Astrocyte (in vitro differentiated cells and primary cell): ENCODE results near the gene PPM1F. TPM values are rescaled to one million over a fixed set of nuclear protein-coding genes. Genes with fewer than 3 reads are reported as not detected.

Experiments
- DNase-seq: peaks from one replicate; pipeline ENCODE4 v3.0.0-alpha.2; 2010; ENCODE audit warnings: low read depth
- FAIRE-seq: peaks from 2 replicates; lab custom pipeline; 2011; peaks lifted over from hg19 to GRCh38; lab: Jason Lieb, UNC
- H2AFZ ChIP-seq: 2 replicates; pipeline ENCODE4 v1.6.0; 2012; ENCODE audit warnings: low read depth, low read length, inconsistent platforms
- H3K27ac ChIP-seq: 2 replicates; pipeline ENCODE4 v1.5.1; 2011; ENCODE audit warnings: low read depth, low read length, inconsistent platforms
- H3K27me3 ChIP-seq: 2 replicates; pipeline ENCODE4 v1.6.0; 2011; ENCODE audit warnings: low read length, inconsistent platforms; ENCODE audit not compliant: insufficient read depth
- H3K36me3 ChIP-seq: 2 replicates; pipeline ENCODE4 v1.5.1; 2011; ENCODE audit warnings: low read length, inconsistent platforms; ENCODE audit not compliant: insufficient read depth
- H3K4me1 ChIP-seq: 2 replicates; pipeline ENCODE4 v1.5.1; 2011; ENCODE audit warnings: low read length, inconsistent platforms; ENCODE audit not compliant: insufficient read depth
- H3K4me2 ChIP-seq: 2 replicates; pipeline ENCODE4 v1.6.0; 2012; ENCODE audit warnings: low read length, inconsistent platforms
- H3K4me3 ChIP-seq: 2 replicates; pipeline ENCODE4 v1.5.1; 2011; ENCODE audit warnings: low read depth, mild to moderate bottlenecking, low read length, inconsistent platforms; ENCODE audit not compliant: insufficient read depth
- H3K79me2 ChIP-seq: 2 replicates; pipeline ENCODE4 v1.6.0; 2012; ENCODE audit warnings: mild to moderate bottlenecking, low read length, inconsistent platforms; ENCODE audit not compliant: insufficient read depth
- H3K9ac ChIP-seq: 2 replicates; pipeline ENCODE4 v1.6.0; 2012; ENCODE audit warnings: mild to moderate bottlenecking, low read length, inconsistent platforms
- H3K9me3 ChIP-seq: 2 replicates; pipeline ENCODE4 v1.5.1; 2012; ENCODE audit warnings: low read depth, mild to moderate bottlenecking, low read length, inconsistent platforms; ENCODE audit not compliant: insufficient read depth
- H4K20me1 ChIP-seq: 2 replicates; pipeline ENCODE4 v1.6.0; 2012; ENCODE audit warnings: low read length, inconsistent platforms; ENCODE audit not compliant: insufficient read depth
- H3K27ac Mint-ChIP-seq: one replicate; pipeline ENCODE4 v1.8.0; 2021; ENCODE audit warnings: mild to moderate bottlenecking, mixed read lengths; ENCODE audit not compliant: unreplicated experiment
- H3K27me3 Mint-ChIP-seq: one replicate; pipeline ENCODE4 v1.8.0; 2021; ENCODE audit warnings: low read depth, mixed read lengths; ENCODE audit not compliant: unreplicated experiment
- H3K36me3 Mint-ChIP-seq: one replicate; pipeline ENCODE4 v1.8.0; 2021; ENCODE audit warnings: low read depth, mixed read lengths; ENCODE audit not compliant: unreplicated experiment
- H3K4me1 Mint-ChIP-seq: one replicate; pipeline ENCODE4 v1.8.0; 2021; ENCODE audit warnings: low read depth, mixed read lengths; ENCODE audit not compliant: unreplicated experiment
- H3K4me3 Mint-ChIP-seq: one replicate; pipeline ENCODE4 v1.8.0; 2021; ENCODE audit warnings: mild to moderate bottlenecking, moderate library complexity, mixed read lengths; ENCODE audit not compliant: unreplicated experiment
- H3K9me3 Mint-ChIP-seq: one replicate; pipeline ENCODE4 v1.8.0; 2021; ENCODE audit warnings: mild to moderate bottlenecking, mixed read lengths; ENCODE audit not compliant: unreplicated experiment
- CTCF ChIP-seq: IDR thresholded peaks from 2 replicates; pipeline ENCODE4 v1.5.1; 2011; ENCODE audit warnings: low read depth, mild to moderate bottlenecking, inconsistent platforms, low read length, moderate library complexity; ENCODE audit not compliant: insufficient read depth
- EZH2 ChIP-seq: IDR thresholded peaks from 2 replicates; pipeline ENCODE4 v1.6.1; 2012; ENCODE audit warnings: mild to moderate bottlenecking, low read length, inconsistent platforms; ENCODE audit not compliant: insufficient read depth
- total RNA-seq: library from RNA; stranded (reverse); gene quantifications from 2 replicates; pipeline ENCODE4 v1.2.1, GENCODE V29; 2021

The PPM1F gene
- total RNA-seq, 1 donor from 2014 or later, result 27.9 TPM

GRCh38 chr22:21918466-21919185, 34.0 kb downstream of the PPM1F start:
- no peak for FAIRE-seq
- Mint-ChIP-seq H3K27ac (no peak overlapping the region), H3K4me1 (peaks cover 4% of the 10 kb centered on the region)

GRCh38 chr22:21917959-21918261, 34.7 kb downstream of the PPM1F start:
- no peak for DNase-seq
- no peak overlapping the region for H3K4me3 Mint-ChIP-seq
- no peaks in the 10 kb centered on the region for H3K36me3 Mint-ChIP-seq
- Histone ChIP-seq H3K36me3 (no peaks in the 10 kb centered on the region), H3K9me3 (no peaks in the 10 kb centered on the region), H3K4me3 (no peak overlapping the region), H3K27me3 (no peaks in the 10 kb centered on the region), H3K4me2 (no peak overlapping the region), H3K9ac (no peak overlapping the region), H3K4me1 (no peaks in the 10 kb centered on the region), H3K27ac (no peak overlapping the region), H4K20me1 (peaks cover 4% of the 10 kb centered on the region), H2AFZ (no peak overlapping the region), H3K79me2 (no peaks in the 10 kb centered on the region)
- no peaks in the 10 kb centered on the region for H3K27me3 Mint-ChIP-seq
- no peak for FAIRE-seq
- TF ChIP-seq CTCF, result no peak
- TF ChIP-seq EZH2, result no peak
- H3K9me3 Mint-ChIP-seq, result no peaks in the 10 kb centered on the region
- peaks cover 4% of the 10 kb centered on the region for H3K4me1 Mint-ChIP-seq
- no peak overlapping the region for H3K27ac Mint-ChIP-seq

More at GRCh38 chr22:21918466-21919185, 34.0 kb downstream of the PPM1F start:
- no peak overlapping the region for H3K9ac ChIP-seq
- no peak overlapping the region for H3K4me3 Mint-ChIP-seq
- TF ChIP-seq EZH2 (no peak), CTCF (no peak)
- no peaks in the 10 kb centered on the region for H3K27me3 Mint-ChIP-seq
- H3K27me3 ChIP-seq, result no peaks in the 10 kb centered on the region
- H3K4me1 ChIP-seq, result no peaks in the 10 kb centered on the region
- H3K9me3 ChIP-seq, result no peaks in the 10 kb centered on the region
- no peak for DNase-seq
- H3K9me3 Mint-ChIP-seq, result no peaks in the 10 kb centered on the region
- no peaks in the 10 kb centered on the region for H3K36me3 ChIP-seq
- no peak overlapping the region for H3K4me2 ChIP-seq
- H3K4me3 ChIP-seq, result no peak overlapping the region
- no peak overlapping the region for H3K27ac ChIP-seq
- H2AFZ ChIP-seq, result no peak overlapping the region
- no peaks in the 10 kb centered on the region for H3K36me3 Mint-ChIP-seq
- no peaks in the 10 kb centered on the region for H3K79me2 ChIP-seq
- H4K20me1 ChIP-seq, result peaks cover 4% of the 10 kb centered on the region

- Mint-ChIP-seq H3K27me3 (no peaks in the 10 kb centered on the region), H3K4me3 (no peak overlapping the region), H3K36me3 (no peaks in the 10 kb centered on the region), H3K4me1 (peaks cover 4% of the 10 kb centered on the region), H3K9me3 (no peaks in the 10 kb centered on the region), H3K27ac (no peak overlapping the region)
- no peaks in the 10 kb centered on the region for H3K4me1 ChIP-seq
- H3K27me3 ChIP-seq, result no peaks in the 10 kb centered on the region
- no peak overlapping the region for H3K27ac ChIP-seq
- FAIRE-seq, result no peak
- TF ChIP-seq EZH2 (no peak), CTCF (no peak)
- peaks cover 4% of the 10 kb centered on the region for H4K20me1 ChIP-seq
- H3K4me2 ChIP-seq, result no peak overlapping the region
- H3K4me3 ChIP-seq, result no peak overlapping the region
- DNase-seq, result peak; percentile 18
- no peak overlapping the region for H2AFZ ChIP-seq
- no peaks in the 10 kb centered on the region for H3K79me2 ChIP-seq
- no peak overlapping the region for H3K9ac ChIP-seq
- no peaks in the 10 kb centered on the region for H3K9me3 ChIP-seq
- no peaks in the 10 kb centered on the region for H3K36me3 ChIP-seq
These were observed 35.3 kb downstream of the PPM1F start for GRCh38 chr22:21917181-21917958.
